Measurements from ENCODE around the gene AEN.

- TF ChIP-seq EZH2 (IDR thresholded peaks at IDR 0.05; ENCODE audit: borderline replicate concordance, low read depth, low read length, severe bottlenecking): no peak
- no peak for TF ChIP-seq CTCF (IDR thresholded peaks at IDR 0.05; ENCODE audit: extremely low read depth in 1 of 2, insufficient read depth in 1 of 2, low read depth in 1 of 2, low read length in 2 of 2)
- TF ChIP-seq POLR2A (IDR thresholded peaks at IDR 0.05; ENCODE audit: low read depth, low read length): no peak
- TF ChIP-seq MYC (IDR thresholded peaks at IDR 0.05; ENCODE audit: low read depth, low read length): no peak
- TF ChIP-seq POLR2AphosphoS5 (IDR thresholded peaks at IDR 0.05; ENCODE audit: insufficient read depth, low read depth, low read length): no peak
- TF ChIP-seq, protein P1, sequence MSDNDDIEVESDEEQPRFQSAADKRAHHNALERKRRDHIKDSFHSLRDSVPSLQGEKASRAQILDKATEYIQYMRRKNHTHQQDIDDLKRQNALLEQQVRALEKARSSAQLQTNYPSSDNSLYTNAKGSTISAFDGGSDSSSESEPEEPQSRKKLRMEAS (IDR thresholded peaks at IDR 0.05; ENCODE audit: insufficient read depth, insufficient read length): no peak
- no peak for TF ChIP-seq JUN (IDR thresholded peaks at IDR 0.05; ENCODE audit: borderline replicate concordance, insufficient read depth, insufficient read length, low read depth)
Measured at GRCh38 chr15:88631464-88632028, 10.4 kb downstream of the AEN start.
